ENCODE measurements around the gene MSX1. TPM values are rescaled to one million over a fixed set of nuclear protein-coding genes. Genes with fewer than 3 reads are reported as not detected.

MSX1 gene
- polyA plus RNA-seq, 1 donor, result 1.9 TPM

DNA sequence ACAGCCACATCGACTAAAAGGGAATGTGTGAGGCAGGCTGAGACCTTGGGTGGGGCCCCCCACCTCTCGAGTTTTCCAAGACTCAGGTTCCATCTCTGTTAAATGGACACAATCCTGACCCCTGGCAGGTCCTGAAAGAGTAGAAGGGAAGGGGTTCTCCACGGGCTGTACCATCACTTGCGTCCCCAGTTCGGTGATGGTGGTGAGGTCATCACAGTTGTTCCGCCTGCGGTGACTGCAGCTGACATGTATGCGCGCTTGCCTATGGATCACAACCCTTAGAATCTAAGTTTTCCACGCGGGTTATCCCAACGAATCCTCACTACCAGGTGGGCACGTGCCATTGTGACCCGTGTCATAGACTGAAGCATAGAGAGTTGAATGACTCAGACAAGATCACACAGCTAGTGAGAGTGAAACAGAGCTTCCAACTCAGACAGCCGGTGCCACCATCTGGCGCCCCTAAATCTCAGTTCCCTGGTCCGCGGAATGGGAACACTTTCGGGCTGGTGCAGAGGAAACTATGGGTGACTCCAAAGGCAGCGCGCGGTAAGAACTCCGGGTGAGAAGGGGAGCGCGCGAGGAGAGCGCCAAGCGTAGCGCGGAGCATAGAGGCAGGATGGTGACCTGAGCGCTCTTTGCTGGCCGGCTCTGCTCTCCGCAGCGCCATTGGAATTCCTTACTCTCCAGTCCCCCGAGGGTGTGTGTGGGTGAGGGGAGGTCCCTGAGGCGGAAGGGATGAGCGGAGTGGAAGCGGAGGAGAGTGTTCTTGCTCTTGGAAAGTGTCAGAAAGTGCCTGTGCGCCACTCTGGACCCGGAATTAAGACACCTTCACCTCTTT, 10.5 kb downstream of the MSX1 start:
- DNase-seq (ENCODE audit: low read depth), result no peak

DNA sequence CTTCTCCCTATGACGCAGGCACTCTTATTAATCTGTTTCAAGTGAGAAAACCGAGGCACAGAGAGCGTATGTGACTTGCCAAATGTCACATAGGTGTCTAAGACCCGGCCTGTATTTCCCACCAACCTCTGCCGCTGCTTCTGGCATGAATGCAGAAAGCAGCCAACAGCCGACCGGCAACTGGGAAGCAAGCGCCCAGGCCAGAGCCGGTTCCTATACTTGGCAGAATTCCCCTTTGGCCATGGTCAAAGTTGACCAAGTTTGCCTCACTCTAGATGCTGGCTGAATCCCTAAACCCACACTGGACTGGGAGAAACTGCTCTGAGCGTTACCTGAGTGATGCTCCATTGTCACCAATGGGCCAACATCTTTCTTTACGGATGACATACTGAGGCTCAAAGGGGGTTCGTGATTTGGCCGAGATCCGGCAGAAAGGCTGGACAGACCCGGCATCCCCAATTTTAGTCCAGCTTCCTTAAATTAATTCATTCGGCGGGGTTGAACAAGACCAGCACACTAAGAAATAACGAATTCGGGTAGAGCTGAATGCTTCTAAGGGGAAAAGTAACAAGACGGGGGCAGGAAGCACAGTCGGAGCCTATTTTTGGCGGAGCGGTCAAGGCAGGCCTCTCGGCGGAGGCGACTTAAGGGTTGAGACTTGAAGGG, 11.2 kb downstream of the MSX1 start:
- DNase-seq (ENCODE audit: low read depth), result no peak

DNA sequence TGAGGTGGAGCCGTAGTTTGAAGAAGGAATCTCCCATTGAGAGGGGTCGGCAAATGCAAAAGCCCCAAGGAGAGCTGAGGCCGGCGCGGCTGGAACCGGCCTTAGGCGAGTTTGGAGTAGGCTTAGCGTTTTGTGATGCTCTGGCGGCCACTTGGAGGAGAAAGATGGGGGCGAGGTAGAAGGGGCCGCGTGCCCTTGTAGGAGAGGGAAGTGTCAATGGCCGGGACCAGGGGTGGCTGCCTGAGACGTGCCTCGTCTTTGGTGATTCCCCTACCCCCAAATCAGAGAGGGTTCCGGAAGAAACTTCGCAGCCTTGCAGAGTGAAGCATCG, 11.7 kb downstream of the MSX1 start:
- DNase-seq (ENCODE audit: low read depth), result no peak

DNA sequence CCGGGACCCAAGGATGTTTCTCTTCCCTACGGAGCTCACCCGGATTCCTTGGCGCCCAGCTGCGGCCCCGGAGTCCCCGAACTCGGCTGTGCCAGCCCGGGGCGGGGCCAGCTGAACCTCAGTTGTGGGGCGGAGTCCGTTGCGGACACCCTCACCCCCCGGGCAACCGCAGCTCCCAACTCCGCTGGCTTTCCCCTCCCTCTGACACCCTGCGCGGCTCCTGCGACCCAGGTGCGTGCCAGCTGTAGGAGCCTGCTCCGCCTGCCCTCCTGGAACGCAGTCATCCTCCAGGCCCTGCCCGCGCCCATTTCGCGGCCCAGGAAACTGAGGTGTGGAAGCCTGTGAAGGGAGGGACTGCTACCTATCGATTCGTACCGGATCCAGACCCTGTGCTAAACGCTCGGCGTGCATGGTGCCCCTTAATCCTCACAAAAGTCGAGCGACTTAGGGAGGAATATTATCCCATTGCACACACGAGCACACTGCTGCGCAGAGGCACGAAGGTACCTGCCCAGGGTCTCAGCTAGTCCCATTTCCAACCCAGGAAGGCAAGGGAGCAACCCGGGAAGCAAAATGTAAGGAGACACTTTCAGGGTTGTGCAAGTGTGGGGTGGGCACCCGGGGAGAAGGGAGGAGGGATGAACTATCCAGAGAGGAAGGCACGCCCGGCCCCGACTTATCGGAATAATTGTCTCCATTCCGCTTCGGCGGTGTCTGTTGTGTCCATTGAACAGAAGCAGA, 12.3 kb downstream of the MSX1 start:
- no peak for DNase-seq (ENCODE audit: low read depth)

DNA sequence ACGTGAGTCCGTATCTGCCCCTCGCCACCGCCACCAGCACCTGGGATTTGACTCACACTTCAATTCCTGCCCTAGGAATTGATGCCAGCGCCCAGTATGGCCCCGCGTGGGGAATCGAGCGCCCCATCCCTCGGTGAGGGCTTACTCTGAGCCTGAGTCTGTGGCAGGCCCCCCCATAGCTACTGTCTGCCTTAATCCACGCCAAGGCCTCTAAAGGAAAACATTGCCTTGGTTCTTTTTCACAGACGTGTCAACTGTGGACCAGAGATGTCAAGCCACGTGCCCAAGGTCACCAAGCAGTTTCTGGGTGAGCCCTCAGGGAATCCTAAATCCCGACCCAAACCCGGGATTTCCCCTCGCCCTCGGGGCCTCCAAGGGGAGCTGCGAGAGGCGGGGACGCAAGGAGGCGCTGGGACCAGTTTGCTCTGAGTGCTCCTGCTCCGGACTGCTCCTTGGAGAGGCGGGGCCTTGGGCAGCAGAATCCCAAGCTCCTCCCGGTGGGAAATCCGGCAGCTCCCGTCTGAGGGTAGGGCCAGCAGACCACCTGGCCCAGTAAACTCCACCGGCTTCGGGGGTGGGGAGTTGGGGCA, 12.9 kb downstream of the MSX1 start:
- DNase-seq (ENCODE audit: low read depth), result no peak

DNA sequence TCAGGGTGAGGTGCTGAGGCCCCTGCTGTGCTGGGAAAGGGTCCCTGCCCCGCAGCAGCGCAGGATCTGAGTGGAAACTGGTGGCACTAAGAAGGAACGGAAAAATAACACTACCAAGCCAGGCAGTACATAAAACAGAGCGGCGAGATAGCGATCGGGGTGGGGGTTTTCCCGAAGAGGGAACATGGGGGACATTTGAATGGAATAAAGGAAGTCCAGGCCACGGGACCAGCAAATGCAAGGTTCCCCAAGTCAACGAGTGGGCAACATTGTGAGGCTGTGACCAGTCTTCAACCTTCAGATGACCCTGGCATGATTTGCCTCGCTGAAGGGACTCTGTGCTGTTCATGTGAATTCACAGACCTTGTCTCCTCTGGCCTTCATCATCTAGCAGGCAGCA, 13.7 kb downstream of the MSX1 start:
- no peak for DNase-seq (ENCODE audit: low read depth)

DNA sequence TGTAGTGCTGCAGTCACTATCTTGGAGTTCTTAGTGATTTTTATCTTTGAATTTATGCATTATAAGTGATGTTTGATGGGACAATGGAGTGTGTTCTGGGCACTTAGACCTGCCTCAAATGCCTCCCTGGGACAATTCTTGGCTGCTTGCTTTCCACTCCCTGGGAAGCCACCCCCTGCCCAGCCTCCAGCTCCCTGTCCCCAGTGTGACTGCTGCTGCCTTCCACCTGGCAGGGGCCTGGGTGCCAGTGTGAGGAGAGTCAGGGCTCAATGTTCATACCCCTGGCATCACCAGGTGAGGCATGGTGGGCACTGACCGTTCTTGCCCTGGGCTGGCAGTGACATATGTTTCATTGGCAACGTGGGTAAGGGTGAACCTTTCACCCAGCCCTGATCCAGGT, 14.8 kb downstream of the MSX1 start:
- no peak for DNase-seq (ENCODE audit: low read depth)

DNA sequence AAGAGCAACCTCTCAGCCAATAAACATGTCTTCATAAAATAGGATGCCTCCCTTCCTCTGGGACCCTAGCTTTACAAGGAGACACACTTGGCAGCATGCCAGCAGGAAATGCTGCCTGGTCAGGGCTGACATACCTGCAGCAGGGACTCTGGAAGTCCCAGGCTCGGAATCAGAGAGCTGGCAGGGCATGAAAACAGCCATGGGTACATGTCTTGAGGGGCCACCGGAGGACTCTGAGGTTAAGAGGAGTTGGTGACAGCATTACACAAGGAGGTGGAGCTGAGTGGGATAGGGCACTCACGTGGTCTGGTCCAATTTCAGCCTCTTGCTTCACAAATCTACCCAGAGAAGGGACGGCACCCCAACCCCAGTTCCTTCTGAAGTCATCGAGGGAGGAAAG, 15.7 kb downstream of the MSX1 start:
- DNase-seq (ENCODE audit: low read depth), result no peak

DNA sequence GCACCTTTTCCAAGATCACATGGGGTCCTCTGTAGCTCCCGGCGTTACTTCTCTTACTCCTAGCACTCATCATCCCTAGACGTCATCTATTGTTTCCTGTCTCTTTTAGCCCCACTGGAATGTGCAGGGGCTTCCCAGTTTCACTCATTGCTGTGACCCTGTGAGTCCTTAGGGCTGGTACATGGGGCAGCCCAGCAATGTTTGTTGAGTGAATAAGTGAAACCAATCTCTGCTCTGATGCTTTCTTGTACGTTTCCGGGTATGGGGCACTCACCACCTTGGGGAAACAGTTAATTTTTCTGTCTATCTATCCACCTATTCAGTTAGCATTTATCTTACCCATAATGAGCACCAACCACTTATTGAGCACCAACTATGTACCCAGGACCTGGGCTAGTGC, 16.1 kb downstream of the MSX1 start:
- no peak for DNase-seq (ENCODE audit: low read depth)

DNA sequence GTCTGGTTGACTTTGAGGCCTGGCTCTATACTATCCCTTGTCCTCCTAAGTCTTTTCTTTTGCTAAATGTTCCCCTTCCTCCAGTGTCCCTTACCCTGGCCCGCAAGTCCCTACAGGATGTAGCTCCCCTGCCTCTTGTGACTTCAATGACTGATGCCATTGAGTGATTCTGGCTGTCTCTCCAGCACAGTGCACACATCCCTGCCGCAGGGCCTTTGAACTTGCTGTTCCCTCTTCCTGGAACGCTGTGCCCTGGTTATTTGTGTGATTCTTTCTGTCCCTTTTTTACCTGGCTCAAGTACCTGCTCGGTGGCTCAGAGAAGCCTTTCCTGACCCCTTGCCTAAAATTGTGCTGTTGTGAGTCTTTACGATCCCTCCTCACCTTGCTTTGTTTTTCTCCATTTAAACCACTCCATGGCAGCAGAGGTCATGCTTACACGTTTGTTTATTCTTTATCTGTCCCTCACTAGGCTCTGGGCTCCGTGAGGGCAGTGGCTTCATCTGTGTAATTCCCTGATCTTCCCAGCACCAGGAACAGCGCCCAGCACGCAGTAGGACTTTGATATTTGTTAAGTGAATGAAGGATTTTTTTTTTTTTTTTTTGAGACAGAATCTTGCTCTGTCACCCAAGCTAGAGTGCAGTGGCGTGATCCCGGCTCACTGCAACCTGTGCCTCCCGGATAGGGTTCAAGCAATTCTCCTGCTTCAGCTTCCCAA, 17.6 kb downstream of the MSX1 start:
- DNase-seq (ENCODE audit: low read depth), result no peak

DNA sequence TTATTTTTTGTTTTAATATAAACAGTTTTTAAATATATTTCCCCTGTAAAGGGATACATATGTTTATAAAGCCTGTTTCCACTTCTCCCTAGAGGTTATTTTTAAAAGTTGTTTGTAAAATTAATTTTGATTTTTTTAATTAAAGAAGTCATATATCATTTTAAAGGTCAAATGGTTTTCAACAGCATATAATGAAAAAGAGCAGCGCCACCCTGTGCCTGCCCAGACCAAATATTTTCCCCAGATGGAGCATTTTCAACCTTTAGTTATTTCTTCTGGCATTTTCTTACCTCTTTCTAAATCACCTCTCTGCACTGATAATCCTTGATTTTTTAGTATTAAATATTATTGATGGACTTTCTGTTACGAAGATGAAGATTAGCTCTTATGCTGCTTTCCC, 21.0 kb downstream of the MSX1 start:
- DNase-seq (ENCODE audit: low read depth), result no peak

DNA sequence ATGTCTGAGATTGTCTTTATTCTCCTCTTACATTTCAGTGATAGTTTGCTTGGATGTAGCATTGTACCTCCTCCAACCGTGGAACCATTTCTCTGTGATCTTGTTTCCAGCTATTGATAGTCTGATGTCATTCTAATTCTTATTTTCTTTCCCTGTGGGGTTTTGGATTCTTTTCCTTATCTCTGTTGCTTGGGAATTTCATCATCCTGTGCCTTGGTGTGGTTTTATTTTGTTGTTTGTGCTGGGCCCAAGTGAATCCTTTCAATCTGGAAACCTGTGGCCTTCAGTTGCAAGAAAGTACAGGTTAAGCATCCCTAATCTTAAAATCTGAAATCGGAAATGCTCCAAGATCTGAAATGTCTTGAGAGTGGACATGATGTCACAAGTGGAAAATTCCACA, 22.0 kb downstream of the MSX1 start:
- DNase-seq (ENCODE audit: low read depth), result no peak

DNA sequence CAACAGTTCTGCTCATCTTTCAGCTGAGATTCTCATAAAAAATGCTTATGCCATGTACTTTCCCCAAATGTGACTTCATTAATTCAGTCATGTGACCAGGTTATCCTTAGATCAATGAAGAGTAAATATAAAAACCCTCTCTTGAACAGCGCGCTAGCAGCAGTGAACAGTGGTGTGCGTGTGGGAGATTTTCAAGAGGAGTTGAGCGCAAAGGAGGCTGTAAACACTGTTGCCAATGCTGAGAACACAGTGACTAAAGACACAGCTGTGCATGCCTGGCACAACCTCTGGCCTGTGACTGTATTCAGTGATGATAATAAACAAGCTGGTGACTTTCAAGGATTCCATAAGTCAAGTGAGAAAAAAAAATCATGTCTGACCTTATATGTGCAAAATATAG, 25.1 kb downstream of the MSX1 start:
- DNase-seq (ENCODE audit: low read depth), result no peak

DNA sequence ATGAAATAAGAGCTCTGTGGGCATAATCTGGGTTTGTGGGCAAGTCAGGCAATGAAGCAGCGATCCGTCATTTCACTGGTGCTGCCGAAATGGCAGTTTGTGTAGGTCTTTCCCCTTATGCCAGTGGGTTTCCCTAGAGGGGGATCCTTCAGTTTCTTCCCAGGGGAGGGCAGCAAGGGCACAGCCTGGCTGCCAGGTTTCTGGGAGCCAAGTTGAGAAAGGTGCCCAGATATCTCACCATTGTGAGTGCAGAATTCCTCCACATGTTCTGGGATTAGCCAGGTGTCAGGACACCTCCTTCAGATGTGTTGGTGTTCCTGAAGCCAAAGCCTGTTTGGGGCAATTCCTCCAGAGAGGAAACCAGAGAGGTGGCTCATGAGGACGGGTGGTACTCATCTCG, 28.0 kb downstream of the MSX1 start:
- DNase-seq (ENCODE audit: low read depth), result no peak

DNA sequence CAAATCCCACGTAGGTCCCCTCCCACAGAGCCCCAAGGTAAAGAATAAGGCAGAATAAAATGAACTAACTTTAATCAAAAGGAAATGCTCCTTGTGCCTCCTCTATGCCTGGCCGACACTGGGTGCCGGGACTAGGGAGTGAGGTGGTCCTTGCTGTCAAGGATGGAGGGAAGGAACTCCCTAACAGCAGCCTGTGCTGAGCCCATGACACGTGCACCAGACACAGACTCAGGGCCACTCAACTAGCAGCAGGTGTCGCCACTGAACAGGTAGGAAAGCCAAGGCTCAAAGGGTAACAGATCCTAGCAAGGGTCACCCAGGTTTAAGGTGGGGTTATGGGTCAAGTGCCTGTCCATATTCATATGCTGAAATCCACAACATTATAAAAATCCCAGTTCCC, 29.2 kb downstream of the MSX1 start:
- DNase-seq (ENCODE audit: low read depth), result no peak

DNA sequence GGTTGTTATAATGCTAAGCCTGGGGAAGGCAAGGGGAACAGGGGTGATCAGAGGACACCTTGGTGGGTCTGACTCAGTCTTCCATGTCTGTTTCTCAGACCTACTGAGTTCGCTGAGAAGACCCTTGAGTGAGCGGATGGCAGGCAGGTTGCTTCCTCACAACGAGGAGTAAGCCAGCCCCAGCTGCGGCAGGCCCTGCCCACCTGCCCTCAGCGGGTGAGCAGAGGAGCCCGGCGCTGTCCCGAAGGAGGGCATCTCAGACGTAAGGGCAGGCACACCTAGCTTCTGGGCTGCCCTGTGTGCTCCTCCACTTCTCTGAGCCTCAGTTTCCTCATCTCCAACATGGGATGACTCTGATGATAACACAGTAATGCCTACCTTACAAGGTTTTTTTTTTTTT, 30.3 kb downstream of the MSX1 start:
- no peak for DNase-seq (ENCODE audit: low read depth)

DNA sequence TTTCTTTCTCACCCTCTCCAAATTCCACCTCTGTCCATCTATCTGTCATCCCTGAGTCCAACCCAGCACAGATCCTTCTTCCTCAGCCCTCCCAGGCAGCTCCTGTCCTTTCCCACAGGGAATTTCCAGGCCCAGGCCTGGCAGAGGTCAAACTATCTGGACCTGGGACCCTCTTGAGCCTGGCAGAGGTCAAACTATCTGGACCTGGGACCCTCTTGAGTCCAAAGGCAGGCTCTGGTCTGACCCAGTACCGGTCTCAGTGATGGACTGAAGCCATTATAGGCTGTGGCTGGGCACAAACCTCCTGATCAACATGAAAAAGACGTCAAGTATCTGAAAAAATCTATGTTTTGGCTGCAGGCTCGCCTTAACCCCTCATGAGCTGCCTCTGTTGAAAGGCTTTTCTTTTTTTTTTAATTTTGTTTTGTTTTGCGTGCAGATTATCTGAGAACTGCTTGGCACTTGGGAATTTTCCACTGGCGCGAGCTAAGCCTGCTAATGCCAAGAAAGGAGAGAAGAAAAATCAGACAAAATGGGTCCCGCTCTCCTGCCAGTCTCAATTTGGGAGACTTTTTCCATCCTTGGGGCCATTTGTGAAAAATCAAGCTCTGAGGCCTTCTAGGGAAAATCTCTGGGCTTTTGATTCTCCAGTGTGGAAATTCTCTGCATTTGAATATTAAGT, 31.2 kb downstream of the MSX1 start:
- DNase-seq (ENCODE audit: low read depth), result no peak

DNA sequence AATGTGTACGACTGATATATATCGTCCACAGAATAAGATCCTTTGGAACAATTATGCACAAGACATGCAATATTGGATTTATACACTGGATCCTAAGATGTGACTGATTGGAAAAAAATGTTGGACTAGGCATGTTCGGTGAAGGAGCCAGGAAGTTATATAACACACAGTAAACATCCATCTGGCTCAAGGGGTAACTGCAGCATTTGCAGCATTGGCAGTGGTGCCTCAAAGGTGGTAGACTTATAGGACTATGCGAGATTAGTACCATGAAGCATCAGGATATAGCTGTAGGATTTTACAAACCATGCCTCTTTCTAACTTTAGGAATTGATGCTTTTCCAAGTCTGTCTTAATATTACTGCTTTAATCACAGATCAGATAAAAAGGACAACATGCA, 34.3 kb downstream of the MSX1 start:
- DNase-seq (ENCODE audit: low read depth), result no peak

DNA sequence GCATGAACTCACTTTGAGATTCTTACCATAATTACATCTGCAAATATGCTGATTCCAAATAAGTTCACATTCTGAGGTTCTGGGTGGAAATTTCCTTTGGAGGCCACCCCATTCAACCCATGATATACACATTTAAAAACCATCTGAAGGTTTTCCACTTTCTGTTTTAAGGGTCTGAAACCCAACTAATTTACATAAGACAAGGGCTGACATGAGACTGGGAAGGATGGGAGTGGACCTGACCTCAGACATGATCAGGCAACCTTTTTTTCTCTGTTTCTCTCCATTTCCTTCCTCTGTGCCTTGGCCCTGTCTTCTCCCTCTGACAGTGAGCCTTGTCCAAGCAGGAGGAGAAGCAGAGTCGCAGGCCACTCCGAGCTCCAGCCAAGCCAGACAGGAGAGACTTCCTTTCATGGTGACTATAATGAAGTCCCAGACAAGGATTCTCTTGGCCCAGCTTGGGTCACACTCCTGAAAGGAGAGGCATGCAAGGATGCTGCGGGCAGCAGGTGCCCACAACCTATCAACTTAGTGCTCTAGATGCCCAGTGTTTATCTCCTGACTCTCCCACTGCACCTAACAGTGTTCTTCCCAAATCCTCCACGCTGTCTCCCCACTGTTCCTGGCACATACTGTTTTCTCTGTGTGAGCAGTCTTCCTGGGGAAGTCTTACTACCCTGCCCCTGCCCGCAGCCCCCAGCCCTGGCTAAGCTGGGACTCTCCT, 39.9 kb downstream of the MSX1 start:
- no peak for DNase-seq (ENCODE audit: low read depth)

DNA sequence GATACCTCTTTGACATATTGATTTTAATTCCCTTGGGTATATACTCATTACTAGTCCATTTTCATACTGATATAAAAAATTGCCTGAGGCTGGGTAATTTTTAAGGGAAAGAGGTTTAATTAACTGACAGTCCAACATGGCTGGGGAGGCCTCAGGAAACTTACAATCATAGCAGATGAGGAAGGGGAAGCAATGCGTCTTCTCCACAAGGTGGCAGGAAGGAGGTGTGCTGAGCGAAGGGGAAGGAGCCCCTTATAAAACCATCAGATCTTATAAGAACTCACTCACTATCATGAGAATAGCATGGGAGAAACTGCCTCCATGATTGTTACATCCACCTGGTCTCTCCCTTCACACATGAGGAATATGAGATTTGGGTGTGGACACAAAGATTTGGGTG, 42.4 kb downstream of the MSX1 start:
- DNase-seq (ENCODE audit: low read depth), result no peak

DNA sequence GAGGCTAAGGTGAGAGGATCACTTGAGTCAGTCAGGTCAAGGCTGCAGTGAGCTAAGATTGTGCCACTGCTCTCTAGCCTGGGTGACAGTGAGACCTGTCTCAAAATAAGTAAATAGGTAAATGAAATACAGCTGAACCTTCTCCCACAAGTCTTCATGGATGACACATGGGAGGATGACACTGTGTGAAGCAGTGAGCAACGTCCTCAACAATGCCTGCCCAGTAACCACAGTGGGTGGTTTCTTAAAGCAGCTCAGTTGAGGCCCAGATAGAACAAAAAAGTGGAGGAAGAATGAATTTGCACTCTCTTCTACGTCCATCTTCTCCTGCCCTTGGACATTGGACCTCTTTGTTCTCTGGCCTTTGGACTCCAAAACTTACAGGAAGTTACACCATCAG, 52.7 kb downstream of the MSX1 start:
- DNase-seq (ENCODE audit: low read depth), result no peak
